ENCODE data around the gene KCNT2.

DNA sequence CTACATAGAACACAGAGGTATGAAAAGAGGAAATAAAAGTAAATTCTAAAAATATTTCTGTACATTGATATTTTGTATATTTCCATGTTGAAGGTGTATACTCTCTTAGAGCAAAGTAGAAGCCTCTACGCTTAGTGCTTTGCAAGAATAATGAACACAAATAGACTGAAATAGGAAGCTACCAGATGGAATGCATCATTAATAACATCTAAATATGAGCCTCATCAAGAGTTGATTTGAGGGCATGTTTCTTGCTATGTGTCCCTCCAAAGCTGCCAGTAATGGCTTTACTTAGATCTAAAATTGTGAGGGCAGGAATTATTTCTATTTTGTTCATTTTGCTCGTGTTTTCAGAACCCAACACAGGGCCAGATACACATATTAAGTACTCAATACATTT, 94.4 kb downstream of the KCNT2 start:
- TF ChIP-seq, protein P1, sequence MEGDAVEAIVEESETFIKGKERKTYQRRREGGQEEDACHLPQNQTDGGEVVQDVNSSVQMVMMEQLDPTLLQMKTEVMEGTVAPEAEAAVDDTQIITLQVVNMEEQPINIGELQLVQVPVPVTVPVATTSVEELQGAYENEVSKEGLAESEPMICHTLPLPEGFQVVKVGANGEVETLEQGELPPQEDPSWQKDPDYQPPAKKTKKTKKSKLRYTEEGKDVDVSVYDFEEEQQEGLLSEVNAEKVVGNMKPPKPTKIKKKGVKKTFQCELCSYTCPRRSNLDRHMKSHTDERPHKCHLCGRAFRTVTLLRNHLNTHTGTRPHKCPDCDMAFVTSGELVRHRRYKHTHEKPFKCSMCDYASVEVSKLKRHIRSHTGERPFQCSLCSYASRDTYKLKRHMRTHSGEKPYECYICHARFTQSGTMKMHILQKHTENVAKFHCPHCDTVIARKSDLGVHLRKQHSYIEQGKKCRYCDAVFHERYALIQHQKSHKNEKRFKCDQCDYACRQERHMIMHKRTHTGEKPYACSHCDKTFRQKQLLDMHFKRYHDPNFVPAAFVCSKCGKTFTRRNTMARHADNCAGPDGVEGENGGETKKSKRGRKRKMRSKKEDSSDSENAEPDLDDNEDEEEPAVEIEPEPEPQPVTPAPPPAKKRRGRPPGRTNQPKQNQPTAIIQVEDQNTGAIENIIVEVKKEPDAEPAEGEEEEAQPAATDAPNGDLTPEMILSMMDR (IDR thresholded peaks at IDR 0.05) = no peak
- TF ChIP-seq POLR2A (IDR thresholded peaks at IDR 0.05) = no peak

Measured in heart left ventricle (tissue), 13 donors.